ENCODE measurements around the gene RPL28. TPM values are rescaled to one million over a fixed set of nuclear protein-coding genes. Genes with fewer than 3 reads are reported as not detected.

Gene RPL28
- total RNA-seq, 1 donor from 2014 or later = 1,166 TPM

GRCh38 chr19:55443045-55443823 is 57.5 kb downstream of the RPL28 start, which contains the start of gene SHISA7:
Gene SHISA7 (minus strand): TSS chr19:55443300. CDS start chr19:55442863, 437 bp downstream.
- H3K27me3 ChIP-seq = peaks cover 21% of the 10 kb centered on the region
- H3K36me3 ChIP-seq = no peaks in the 10 kb centered on the region
- no peak within 1 kb of the TSS for H3K4me3 ChIP-seq
- H3K27ac ChIP-seq = no peak within 1 kb of the TSS
- no peaks in the 10 kb centered on the region for H3K9me3 ChIP-seq
- no peak for TF ChIP-seq CTCF (IDR thresholded peaks at IDR 0.05)
- no peak for TF ChIP-seq POLR2A (IDR thresholded peaks at IDR 0.05)
- no peak for TF ChIP-seq POLR2AphosphoS5 (IDR thresholded peaks at IDR 0.05; ENCODE audit: insufficient read depth in 1 of 2, low read depth in 1 of 2)
- DNase-seq (ENCODE audit: extremely low spot score in 2 of 2) = no peak
- H3K4me1 ChIP-seq = peaks cover 28% of the 10 kb centered on the region
- intact Hi-C loops (cut with DNase I) = no loop called here

GRCh38 chr19:55443824-55444480 is 58.2 kb downstream of the RPL28 start:
- peaks cover 21% of the 10 kb centered on the region for H3K27me3 ChIP-seq
- TF ChIP-seq POLR2A (IDR thresholded peaks at IDR 0.05) = no peak
- TF ChIP-seq CTCF (IDR thresholded peaks at IDR 0.05) = no peak
- no peak for TF ChIP-seq POLR2AphosphoS5 (IDR thresholded peaks at IDR 0.05; ENCODE audit: insufficient read depth in 1 of 2, low read depth in 1 of 2)
- intact Hi-C loops (cut with DNase I) = no loop called here

DNA sequence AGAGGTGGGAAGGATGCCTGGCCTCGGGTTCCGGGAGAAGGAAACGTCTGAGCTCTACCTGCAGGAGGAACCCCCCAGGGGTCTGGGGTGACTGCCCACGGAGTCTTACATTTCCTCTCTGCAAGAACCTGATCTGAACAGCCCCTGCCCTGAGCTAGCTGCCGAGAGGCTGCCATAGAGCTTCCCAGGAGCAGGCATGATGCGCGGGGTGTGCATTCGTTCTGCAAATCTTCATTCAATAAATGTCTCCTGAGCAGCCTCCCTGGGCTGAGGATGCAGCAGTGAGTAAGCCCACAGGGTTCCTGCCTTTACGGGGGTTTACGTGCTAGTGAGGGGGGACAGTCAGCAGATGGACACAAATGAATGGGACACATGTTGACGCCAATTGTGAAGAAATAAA is 58.9 kb downstream of the RPL28 start:
- Histone ChIP-seq H3K36me3 (no peaks in the 10 kb centered on the region), H3K27ac (no peak overlapping the region), H3K4me1 (peaks cover 28% of the 10 kb centered on the region), H3K27me3 (peaks cover 16% of the 10 kb centered on the region), H3K4me3 (no peak overlapping the region), H3K9me3 (no peaks in the 10 kb centered on the region)
- DNase-seq (ENCODE audit: extremely low spot score in 2 of 2) = no peak
- intact Hi-C loops (cut with DNase I) = no loop called here
- TF ChIP-seq POLR2AphosphoS5 (IDR thresholded peaks at IDR 0.05; ENCODE audit: insufficient read depth in 1 of 2, low read depth in 1 of 2) (no peak), POLR2A (IDR thresholded peaks at IDR 0.05) (no peak), CTCF (IDR thresholded peaks at IDR 0.05) (no peak)

More at GRCh38 chr19:55443824-55444480, 58.2 kb downstream of the RPL28 start:
- no peak overlapping the region for H3K27ac ChIP-seq
- DNase-seq (ENCODE audit: extremely low spot score in 2 of 2) = no peak
- no peak overlapping the region for H3K4me3 ChIP-seq
- no peaks in the 10 kb centered on the region for H3K9me3 ChIP-seq
- H3K4me1 ChIP-seq = peaks cover 28% of the 10 kb centered on the region
- no peaks in the 10 kb centered on the region for H3K36me3 ChIP-seq

DNA sequence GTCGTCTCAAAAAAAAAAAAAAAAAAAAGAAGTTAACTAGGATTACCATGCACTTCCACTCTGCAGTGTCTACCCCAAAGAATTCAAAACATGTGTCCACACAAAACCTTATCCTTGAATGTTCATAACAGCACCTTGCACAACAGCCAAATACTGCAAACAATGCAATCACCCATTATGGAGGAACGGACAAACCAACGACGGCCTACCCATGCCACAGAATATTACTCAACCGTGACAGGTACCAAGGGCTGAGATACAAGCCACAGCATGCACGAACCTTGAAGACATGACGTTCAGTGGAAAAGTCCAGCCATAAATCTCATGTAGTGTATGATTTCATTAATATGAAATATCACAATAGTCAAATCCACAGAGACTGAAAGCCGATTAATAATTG is 60.3 kb downstream of the RPL28 start:
- intact Hi-C loops (cut with DNase I) = no loop called here
- peaks cover 18% of the 10 kb centered on the region for H3K4me1 ChIP-seq
- no peak for DNase-seq (ENCODE audit: extremely low spot score in 2 of 2)
- peaks cover 10% of the 10 kb centered on the region for H3K27me3 ChIP-seq
- H3K4me3 ChIP-seq = no peak overlapping the region
- H3K27ac ChIP-seq = no peak overlapping the region
- no peaks in the 10 kb centered on the region for H3K36me3 ChIP-seq
- no peaks in the 10 kb centered on the region for H3K9me3 ChIP-seq
- TF ChIP-seq CTCF (IDR thresholded peaks at IDR 0.05) (no peak), POLR2A (IDR thresholded peaks at IDR 0.05) (no peak), POLR2AphosphoS5 (IDR thresholded peaks at IDR 0.05; ENCODE audit: insufficient read depth in 1 of 2, low read depth in 1 of 2) (peak in 1 of 2 donors; percentile 53)

Measured in vagina (tissue), 2 donors.